Stimulated activated CD4-positive, alpha-beta T cell treated with anti-CD3 and anti-CD28 coated beads, Interleukin-1b, Interleukin-23, amount 100 ng/mL, for 4 hours (primary cell): Measurements from ENCODE around the gene FSTL4.

Experiments used
- DNase-seq, 2 donors: peaks; one replicate each; pipeline ENCODE4 v3.0.0-alpha.2; 2020; ENCODE audit warnings: low read depth in 2 of 2

The FSTL4 gene

DNA sequence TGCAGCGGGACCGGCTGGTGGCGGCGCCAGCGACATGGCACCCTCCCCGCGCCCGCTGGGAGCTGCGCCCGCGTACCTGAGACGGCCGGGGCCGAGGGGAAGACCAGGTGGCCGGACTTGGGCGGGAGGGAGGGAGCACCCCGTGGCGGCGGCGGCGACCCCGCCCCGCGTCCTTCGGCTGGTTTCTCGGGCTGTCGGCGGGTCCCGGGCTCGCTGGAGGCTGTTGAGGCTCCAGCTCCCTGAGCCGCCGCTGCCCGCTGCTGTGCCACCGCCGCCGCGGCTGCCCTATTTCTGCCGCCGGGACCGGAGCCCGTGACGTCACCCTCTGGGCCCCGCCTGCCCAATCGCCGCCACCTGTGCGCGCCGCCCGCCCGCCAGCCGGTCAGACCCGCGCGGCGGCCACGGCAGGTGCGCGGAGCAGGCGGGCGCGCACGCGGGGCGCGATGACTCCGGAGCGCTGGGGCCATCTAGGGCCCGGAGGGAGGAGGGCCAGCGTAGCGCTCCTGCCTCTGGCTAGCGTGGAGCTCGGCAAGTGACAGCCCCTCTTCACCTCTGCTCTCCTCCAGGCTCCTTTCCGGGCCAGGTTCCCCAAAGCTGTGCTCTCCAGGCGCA is at the start of gene FSTL4:
Gene FSTL4 (minus strand): TSS at position 293 of the 612 bp plus-strand sequence.
- DNase-seq = peak in 1 of 2 donors; percentile 37

DNA sequence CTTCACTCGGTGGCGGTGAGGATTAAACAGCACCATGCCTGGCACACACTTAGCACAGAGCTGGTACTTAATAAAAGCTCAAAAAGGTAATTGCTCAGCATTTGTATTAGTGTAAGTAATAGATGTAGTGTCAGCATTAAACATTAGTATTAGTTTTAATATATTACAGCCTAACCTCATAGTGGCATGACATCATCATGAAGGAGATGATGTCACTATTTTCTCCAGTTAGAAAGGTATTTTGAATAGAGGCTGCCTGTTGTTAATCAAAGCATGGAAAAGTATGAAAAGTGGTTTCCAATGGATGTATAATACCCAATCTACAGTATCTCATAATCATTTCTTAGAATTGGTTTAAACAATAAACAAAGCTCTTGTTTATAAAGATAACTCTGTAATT is 49.0 kb upstream of the FSTL4 start:
- no peak for DNase-seq

- DNase-seq = no peak
Measured at GRCh38 chr5:133658327-133658726, 46.0 kb upstream of the FSTL4 start.

DNA sequence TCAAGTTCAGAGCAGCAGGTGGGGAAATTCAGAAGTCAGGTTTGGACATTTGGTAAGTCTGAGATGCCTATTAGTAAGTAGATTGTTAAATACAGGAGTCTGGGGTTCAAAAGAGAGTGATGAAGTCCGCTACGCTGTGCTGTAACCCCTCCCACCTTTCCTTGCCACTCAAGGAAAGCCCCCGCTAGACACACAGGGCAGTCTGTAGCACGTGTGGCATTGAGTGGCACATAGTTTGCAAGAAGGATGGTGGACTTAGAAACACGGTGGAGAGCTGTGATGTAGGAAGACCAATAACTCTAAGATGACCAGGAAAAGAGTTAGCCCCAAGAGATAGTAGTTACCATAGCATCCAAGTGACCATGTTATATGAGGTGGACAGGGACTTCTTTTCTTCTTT is 44.7 kb upstream of the FSTL4 start:
- DNase-seq = no peak

- no peak for DNase-seq
Measured at GRCh38 chr5:133655966-133656365, 43.6 kb upstream of the FSTL4 start.

DNA sequence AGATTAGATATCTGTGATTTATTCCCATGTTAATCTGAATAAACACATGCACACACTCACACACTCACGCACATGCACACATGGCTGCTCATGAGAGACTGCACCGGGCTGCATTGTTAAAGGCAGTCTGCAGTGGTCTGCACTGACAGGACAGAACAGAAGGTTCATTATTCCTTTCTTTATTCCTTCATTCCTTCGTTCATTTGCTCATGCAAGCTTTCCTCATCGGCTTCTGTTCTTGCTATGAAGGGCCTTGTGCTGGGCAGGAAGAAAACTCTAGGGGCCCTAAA is 41.4 kb upstream of the FSTL4 start:
- DNase-seq = no peak

DNA sequence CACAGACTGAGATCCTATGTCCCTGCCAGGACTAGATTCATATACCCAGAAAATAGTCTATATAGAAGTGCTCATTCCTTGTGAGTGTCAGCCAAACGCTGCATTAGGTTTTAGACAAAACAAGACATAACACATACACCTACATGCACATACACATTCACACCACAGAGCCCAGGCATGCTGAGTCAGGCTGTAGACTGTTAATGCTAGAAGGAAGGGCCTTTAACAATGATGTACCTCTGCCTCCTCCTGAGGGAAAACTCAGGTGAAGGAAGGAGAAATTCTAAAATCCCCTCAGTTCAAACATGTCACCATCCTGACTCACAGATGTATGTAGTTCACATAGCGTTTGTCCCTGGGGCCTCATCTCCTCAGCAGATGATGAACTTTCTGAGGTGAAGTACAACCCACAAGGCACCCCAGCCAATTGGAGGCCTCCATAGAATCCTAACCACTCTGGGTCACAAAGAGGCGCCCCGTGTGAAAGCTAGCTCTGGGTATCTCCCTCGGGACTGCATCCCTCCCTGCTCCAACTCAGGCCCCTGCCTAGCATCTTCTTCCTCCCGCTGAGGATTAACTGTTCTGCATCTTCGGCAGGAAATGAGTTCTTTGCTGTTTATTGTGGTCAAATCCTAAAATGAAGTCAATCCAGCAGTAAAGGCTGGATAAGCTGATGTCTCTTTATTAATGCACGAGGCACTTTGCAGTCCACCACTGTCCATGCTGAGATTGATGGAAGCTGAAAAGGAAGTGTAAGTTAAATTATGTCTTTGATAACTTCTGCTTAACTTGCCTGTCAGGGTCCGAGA is 40.8 kb upstream of the FSTL4 start:
- no peak for DNase-seq

DNA sequence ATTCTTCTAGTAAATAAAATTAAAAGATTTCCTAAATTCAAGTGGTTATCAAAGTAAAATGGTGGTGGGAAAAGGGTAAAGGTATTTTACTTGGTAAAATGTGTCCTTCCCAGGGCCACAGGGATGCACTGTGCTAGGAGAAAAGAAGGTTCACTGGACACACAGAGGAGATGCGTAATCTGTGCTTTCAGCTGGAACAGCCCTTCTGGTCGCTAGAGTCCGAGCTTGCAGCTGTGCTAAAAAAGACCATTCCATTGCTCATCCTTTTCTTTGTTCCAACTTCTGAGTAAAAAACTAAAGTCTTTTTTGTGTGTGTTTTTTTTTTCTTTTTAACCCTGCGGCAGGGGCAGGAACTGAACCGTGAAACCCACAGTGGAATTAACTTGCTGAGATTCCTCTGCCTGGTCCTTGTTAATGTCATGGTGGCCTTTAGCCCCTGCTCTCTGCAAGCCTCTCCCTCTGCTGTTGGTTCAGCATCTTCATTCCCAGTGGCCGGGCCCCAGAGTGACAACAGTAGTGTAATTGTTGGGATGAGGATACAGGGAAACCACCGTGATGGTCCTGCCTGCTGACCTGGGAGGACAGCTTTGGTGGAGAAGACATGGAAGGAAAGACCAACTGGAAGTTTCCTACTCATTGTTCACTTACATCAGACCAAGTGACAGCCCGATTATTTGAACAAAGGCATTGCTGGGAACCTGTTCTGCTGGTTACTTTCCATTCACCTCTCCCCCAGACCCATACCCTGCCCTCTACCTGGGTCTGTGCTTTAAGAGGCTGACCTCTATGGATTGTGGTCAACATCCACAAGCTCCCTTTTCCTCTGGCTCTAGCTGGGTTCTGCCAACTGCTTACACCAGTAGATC is 31.9 kb upstream of the FSTL4 start:
- DNase-seq = no peak

- DNase-seq = no peak
Measured at GRCh38 chr5:133643365-133643764, 31.0 kb upstream of the FSTL4 start.

- no peak for DNase-seq
Measured at GRCh38 chr5:133642153-133642722, 29.9 kb upstream of the FSTL4 start.

DNA sequence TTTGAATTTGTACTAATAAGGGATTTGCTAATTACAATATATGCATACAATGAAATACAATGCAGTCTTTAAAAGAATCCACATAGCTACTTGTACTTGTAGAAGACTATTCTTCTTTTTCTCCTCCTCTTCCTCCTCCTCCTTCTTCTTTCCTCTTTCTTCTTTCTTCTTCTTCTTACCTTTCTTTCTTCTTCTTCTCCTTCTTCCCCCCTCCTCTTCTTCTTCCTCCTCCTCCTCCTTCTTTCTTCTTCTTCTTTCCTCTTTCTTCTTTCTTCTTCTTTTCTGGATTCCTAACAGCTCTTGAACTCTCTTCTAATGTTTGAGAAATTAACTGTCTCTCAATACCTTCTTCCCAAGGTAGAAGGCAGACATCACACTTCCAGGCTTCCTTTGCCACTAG is 29.3 kb upstream of the FSTL4 start:
- no peak for DNase-seq

DNA sequence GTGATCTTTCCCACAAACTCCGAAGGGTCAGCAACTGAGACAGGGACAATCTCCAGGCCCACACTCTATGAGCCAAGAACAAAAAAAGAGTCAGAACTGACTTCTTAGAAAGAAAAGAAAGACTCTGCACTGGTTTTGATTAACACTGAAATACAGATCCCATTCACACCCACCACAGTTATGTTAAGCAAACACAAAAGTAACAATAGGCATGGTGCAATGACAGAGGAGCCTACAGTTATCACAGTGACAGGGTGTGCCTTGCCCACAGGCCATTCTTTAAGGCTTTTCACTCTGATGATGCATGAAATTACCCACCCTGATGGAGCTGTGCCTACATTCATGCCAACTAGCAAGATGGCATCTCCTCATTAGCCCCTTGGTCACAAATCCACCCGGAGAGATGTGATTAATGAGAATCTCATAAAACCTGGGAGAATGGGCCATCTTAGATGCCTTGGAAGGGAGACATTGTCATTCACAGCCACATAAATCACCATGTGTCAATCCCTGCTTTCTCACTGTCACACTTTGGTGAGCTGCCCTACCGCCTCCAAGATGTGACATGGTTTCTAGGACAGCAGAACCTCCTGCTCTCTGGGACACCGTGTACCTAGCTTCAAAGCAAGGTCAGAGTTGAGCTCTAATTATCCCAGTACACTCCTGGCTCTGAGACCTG is 27.6 kb upstream of the FSTL4 start:
- no peak for DNase-seq

- no peak for DNase-seq
Measured at GRCh38 chr5:133638436-133638835, 26.1 kb upstream of the FSTL4 start.

GRCh38 chr5:133637206-133637605 is 24.9 kb upstream of the FSTL4 start:
- no peak for DNase-seq

- no peak for DNase-seq
Measured at GRCh38 chr5:133635051-133635450, 22.7 kb upstream of the FSTL4 start.

DNA sequence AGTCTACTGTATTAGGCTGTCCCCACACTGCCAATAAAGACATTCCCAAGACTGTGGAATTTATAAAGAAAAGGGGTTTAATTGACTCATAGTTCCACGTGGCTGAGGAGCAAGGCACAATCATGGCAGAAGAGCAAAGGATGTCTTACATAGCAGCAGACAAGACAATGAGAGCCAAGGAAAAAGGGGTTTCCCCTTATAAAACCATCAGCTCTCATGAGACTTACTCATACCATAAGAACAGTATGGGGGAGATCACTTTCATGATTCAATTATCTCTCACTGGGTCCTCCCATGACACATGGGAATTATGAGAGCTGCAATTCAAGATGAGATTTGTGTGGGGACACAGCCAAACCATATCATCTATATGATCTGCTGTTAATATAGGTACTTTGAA is 14.8 kb upstream of the FSTL4 start:
- DNase-seq = no peak

- DNase-seq = no peak
Measured at GRCh38 chr5:133624316-133624715, 12.0 kb upstream of the FSTL4 start.

- DNase-seq = no peak
Measured at GRCh38 chr5:133618141-133618540, 5.8 kb upstream of the FSTL4 start.

DNA sequence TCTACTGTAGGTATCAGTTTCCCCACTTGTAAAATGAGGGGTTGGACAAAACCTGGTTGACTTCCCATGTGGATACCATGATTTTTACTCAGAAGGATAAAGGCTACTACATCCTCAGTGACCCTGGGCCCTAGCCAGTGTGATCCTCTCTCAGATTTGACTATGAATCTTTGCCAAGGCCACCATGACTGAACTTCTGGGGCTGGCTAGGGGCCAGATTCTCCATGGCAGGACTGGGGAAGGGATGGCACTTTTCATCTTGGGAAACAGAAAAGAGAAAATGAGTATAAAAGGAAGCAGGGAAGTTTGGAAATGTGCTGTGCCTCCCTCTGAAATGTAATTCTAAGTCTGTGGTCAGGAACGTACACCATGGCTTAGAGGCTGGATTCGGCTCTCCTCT is 1.4 kb upstream of the FSTL4 start:
- DNase-seq = no peak

GRCh38 chr5:133613184-133613583 is 843 bp upstream of the FSTL4 start:
- no peak for DNase-seq

DNA sequence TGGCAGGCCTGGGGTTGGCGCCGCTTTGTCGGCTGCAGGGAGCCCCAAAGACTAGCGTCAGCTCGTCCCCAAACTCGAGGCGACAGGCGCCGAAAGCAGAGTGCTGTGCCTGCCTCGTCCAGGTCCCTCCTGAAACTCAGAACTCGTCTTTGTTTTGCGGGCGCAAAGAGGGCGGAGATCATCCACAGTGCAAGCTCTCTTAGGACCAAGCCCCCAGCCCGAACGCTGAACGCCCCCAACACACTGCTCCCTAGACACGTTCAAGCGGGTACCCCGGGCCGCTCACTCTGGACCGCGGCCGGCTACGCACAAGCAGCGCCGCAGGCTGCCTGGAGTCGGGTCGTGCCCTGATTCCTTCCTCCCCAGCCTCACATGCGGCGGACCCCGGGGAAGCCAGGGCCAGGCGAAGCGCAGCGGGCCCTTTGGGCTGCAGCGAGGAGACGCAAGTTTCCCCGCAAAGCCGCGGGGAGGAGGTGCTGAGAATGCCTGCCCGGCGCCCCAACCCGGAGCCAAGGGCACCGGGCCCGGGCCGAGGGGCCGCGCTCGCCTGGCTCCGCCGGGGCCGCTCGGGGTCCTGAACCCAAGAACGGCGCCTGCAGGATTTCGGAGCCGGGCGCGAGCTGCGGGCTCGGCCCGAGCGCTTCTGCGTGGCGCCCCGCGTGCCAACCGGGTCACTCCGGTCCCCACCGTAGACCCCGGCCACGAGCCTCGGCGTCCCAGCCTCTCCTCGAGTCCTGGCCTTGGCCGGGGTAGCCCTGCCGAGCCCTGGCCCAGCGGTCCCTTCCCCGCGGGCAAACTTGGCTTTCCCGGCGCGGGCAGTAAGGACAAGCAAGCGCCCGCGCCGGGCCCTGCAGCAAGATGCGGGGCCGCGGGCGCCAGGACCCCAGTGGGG is 738 bp downstream of the FSTL4 start:
- peak in 1 of 2 donors; percentile 18 for DNase-seq
